ENCODE data around the gene TK1.
"Not testable (repeated sequence)": the region's sequence is repeated elsewhere in the genome, so short reads cannot be mapped to it uniquely, and the experiment has no call there.

TK1 gene

GRCh38 chr17:78142119-78142861 lies 44.6 kb downstream of the TK1 start:
- DNase-seq = no peak
- intact Hi-C loops (cut with DNase I) = no loop called here

- DNase-seq = no peak
- intact Hi-C loops (cut with DNase I) = no loop called here
These were observed 45.3 kb downstream of the TK1 start for GRCh38 chr17:78141437-78142118.

- peak in 33 of 42 donors; percentile 33 to 75 (median 52) for DNase-seq
- intact Hi-C loops (cut with DNase I) = no loop called here
These were observed 46.4 kb downstream of the TK1 start for GRCh38 chr17:78140169-78141051.

- intact Hi-C loops (cut with DNase I); DNase-seq: not testable (repeated sequence)
These were observed 47.0 kb downstream of the TK1 start for GRCh38 chr17:78139861-78140168.

- intact Hi-C loops (cut with DNase I) = no loop called here
- DNase-seq = no peak
These were observed 48.4 kb downstream of the TK1 start for GRCh38 chr17:78138204-78139060.

- DNase-seq = peak in 1 of 42 donors; percentile 37
- intact Hi-C loops (cut with DNase I) = no loop called here
These were observed 49.3 kb downstream of the TK1 start for GRCh38 chr17:78137392-78138203.

- intact Hi-C loops (cut with DNase I) = no loop called here
- DNase-seq = no peak
These were observed 50.9 kb downstream of the TK1 start for GRCh38 chr17:78135858-78136500.

- intact Hi-C loops (cut with DNase I) = no loop called here
These were observed 51.9 kb downstream of the TK1 start for GRCh38 chr17:78134899-78135385.

GRCh38 chr17:78133971-78134898 lies 52.6 kb downstream of the TK1 start:
- peak in 30 of 42 donors; percentile 47 to 87 (median 60) for DNase-seq
- intact Hi-C loops (cut with DNase I) = no loop called here

More at GRCh38 chr17:78134899-78135385, 51.9 kb downstream of the TK1 start:
- no peak for DNase-seq

- intact Hi-C loops (cut with DNase I) = no loop called here
- DNase-seq = no peak
These were observed 53.5 kb downstream of the TK1 start for GRCh38 chr17:78133179-78133951.

GRCh38 chr17:78132767-78133178 lies 54.1 kb downstream of the TK1 start:
- DNase-seq = peak in 6 of 42 donors; percentile 28 to 66 (median 54)
- intact Hi-C loops (cut with DNase I) = no loop called here

GRCh38 chr17:78132084-78132676 lies 54.7 kb downstream of the TK1 start:
- intact Hi-C loops (cut with DNase I) = no loop called here

GRCh38 chr17:78131172-78132083 lies 55.4 kb downstream of the TK1 start:
- peak; percentile 54 to 91 (median 76) for DNase-seq
- intact Hi-C loops (cut with DNase I) = no loop called here

More at GRCh38 chr17:78132084-78132676, 54.7 kb downstream of the TK1 start:
- DNase-seq = peak in 2 of 42 donors; percentile 33 to 47

Measured in head of caudate nucleus (tissue), 42 donors.